GM10266 (cell line): ENCODE data around the gene CLIP3.

Source experiments
- DNase-seq: peaks from one replicate; pipeline ENCODE4 v3.0.0; 2012; ENCODE audit errors: extremely low spot score
- TF ChIP-seq, protein P1 (sequence below): IDR thresholded peaks from 2 replicates; pipeline ENCODE4 v1.5.1; 2012; ENCODE audit warnings: mild to moderate bottlenecking, low read depth; ENCODE audit not compliant: control insufficient read depth, insufficient read depth; ENCODE audit errors: missing control alignments

Gene CLIP3

DNA sequence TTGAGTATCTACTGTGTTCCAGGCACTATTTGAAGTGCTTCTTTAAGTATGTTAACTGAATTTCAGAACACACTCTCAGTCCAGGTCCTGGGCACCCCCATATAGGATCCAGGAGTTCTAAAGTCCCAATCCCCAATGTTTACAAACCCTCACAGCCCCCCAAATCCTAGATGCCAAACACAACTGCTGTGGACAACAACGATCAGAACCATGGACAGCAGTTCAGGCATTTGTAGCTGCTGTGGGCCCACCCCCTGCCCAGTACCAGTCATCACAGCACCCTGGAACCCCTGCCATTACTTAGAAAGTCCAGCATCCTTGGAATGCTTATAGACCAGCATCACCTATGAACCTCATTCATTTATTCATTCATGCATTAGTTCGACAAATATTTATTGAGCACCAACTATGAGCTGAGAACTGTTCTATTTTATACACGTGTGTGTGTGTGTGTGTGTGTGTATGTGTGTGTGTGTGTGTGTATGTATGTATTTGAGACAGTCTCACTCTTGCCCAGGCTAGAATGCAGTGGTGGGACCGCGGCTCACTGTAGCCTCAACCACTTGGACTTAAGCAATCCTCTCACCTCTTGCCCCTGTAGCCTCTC is 57.0 kb downstream of the CLIP3 start:
- TF ChIP-seq, protein P1, sequence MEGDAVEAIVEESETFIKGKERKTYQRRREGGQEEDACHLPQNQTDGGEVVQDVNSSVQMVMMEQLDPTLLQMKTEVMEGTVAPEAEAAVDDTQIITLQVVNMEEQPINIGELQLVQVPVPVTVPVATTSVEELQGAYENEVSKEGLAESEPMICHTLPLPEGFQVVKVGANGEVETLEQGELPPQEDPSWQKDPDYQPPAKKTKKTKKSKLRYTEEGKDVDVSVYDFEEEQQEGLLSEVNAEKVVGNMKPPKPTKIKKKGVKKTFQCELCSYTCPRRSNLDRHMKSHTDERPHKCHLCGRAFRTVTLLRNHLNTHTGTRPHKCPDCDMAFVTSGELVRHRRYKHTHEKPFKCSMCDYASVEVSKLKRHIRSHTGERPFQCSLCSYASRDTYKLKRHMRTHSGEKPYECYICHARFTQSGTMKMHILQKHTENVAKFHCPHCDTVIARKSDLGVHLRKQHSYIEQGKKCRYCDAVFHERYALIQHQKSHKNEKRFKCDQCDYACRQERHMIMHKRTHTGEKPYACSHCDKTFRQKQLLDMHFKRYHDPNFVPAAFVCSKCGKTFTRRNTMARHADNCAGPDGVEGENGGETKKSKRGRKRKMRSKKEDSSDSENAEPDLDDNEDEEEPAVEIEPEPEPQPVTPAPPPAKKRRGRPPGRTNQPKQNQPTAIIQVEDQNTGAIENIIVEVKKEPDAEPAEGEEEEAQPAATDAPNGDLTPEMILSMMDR: no peak
- no peak for DNase-seq

DNA sequence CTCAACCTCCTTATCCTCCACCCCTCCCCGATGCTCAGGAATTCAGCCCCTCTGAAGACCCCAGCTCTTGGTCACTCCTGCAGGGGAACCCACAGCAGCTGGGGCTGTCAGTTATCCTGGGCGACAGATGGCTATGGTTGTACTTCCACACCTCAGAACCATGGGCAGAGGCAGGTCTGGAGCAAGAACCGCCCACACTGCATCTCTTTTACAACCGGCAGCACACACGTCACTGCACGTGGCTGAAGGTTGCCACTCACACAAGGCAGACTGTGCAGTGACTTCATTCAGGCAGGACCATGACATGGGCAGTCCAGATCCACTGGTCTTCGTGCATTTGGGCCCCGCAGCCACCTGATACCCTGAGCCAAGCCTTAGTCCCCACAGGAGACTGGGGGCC is 59.2 kb downstream of the CLIP3 start:
- TF ChIP-seq, protein P1: no peak
- no peak for DNase-seq

DNA sequence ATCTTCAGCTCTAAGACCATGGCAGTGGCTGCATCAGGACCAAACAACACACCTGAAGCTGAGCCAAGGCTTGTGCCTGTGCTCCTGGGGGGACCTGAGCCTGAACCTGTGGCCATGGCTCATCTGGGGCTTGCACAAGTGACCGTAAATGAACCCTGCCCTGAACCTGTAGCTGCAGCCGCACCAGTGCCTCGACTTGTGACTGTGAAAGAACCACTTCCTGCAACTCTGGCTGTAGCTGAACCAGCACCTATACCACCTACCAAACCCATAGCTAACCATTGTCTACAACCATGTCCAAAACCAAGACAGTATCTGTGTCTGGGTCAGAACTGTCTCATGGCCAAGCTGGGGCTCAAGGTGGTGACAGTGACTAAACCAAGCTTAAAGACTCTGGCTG is 65.9 kb downstream of the CLIP3 start:
- TF ChIP-seq, protein P1: no peak
- no peak for DNase-seq
